Heart left ventricle (tissue), 16 donors: ENCODE measurements around the gene PPTC7. TPM values are rescaled to one million over a fixed set of nuclear protein-coding genes. Genes with fewer than 3 reads are reported as not detected.

Experiments used
- ATAC-seq, 4 donors: fragments of 200-7000 bp; cut with Tn5 transposase; one replicate each; pipeline ENCODE4 v1.9.1; 2020 to 2022; ENCODE audit warnings: moderate library complexity in 4 of 4, mild to moderate bottlenecking in 3 of 4, moderate number of reproducible peaks in 1 of 4
- DNase-seq, 5 donors: peaks; one replicate each; pipeline ENCODE4 v3.0.0-alpha.2; 2020
- H3K27ac ChIP-seq, 12 donors: fragments of 200-600 bp; sonication (generic) in 4 of 12; one replicate each; pipeline versions ENCODE4 v1.5.0 to v1.8.0; 2016 to 2022; ENCODE audit warnings: mild to moderate bottlenecking in 2 of 12
- H3K27me3 ChIP-seq, 9 donors: fragments of 200-600 bp; sonication (generic) in 2 of 9; one replicate each; pipeline versions ENCODE4 v1.5.1 to v1.8.0; 2016 to 2022; ENCODE audit warnings: mild to moderate bottlenecking in 3 of 9
- H3K36me3 ChIP-seq, 9 donors: fragments of 200-600 bp; sonication (generic) in 2 of 9; one replicate each; pipeline versions ENCODE4 v1.5.0 to v1.8.0; 2018 to 2022; ENCODE audit warnings: mild to moderate bottlenecking in 2 of 9
- H3K4me1 ChIP-seq, 12 donors: fragments of 200-600 bp; sonication (generic) in 4 of 12; one replicate each; pipeline versions ENCODE4 v1.5.0 to v1.8.0; 2016 to 2022; ENCODE audit warnings: mild to moderate bottlenecking in 3 of 12
- H3K4me3 ChIP-seq, 12 donors: fragments of 200-600 bp; sonication (generic) in 4 of 12; one replicate each; pipeline versions ENCODE4 v1.5.0 to v1.8.0; 2017 to 2022; ENCODE audit warnings: mild to moderate bottlenecking in 9 of 12, moderate library complexity in 4 of 12
- H3K9me3 ChIP-seq, 12 donors: fragments of 200-600 bp; sonication (generic) in 4 of 12; one replicate each; pipeline versions ENCODE4 v1.5.0 to v1.8.0; 2016 to 2022; ENCODE audit warnings: mild to moderate bottlenecking in 1 of 12
- CTCF ChIP-seq, 12 donors: fragments of 200-600 bp; sonication (generic) in 4 of 12; IDR thresholded peaks; one replicate each; pipeline versions ENCODE4 v1.5.0 to v1.8.0; 2018 to 2022; ENCODE audit warnings: antibody characterized with exemption in 12 of 12, mild to moderate bottlenecking in 5 of 12
- POLR2A ChIP-seq, 2 donors: fragments of 450-650 bp; IDR thresholded peaks; one replicate each; pipeline ENCODE4 v1.6.1; 2017; ENCODE audit warnings: antibody characterized with exemption in 2 of 2, mild to moderate bottlenecking in 2 of 2, moderate library complexity in 2 of 2
- WGBS, 4 donors: extraction: QIAGEN DNeasy Blood & Tissue Kit in 2 of 4; methylation state at CpG; one replicate each; pipeline versions ENCODE4 v1.1.5 to v1.1.7; 2013 to 2018; 5-methylcytosine and 5-hydroxymethylcytosine counted together
- intact Hi-C, 10 donors: fragments of 100-400 bp; cut with DNase I; formaldehyde crosslinking; loops; one replicate each; pipeline versions ENCODE4 v1.11.1 to v1.14.2; 2022
- polyA plus RNA-seq, 2 donors: library from polyadenylated mRNA; stranded (reverse); fragments of 200-250 nt; gene quantifications; one replicate each; pipeline ENCODE4 v1.2.3, GENCODE V29; 2013
- total RNA-seq, 9 donors: library from RNA; depleted of rRNA in 2 of 9; stranded (reverse); fragments of >200 nt in 2 of 9; fragmentation: NEBNext Ultra II Directional in 3 of 9; extraction: Animal tissue kit (Norgen Biotek cat#: 25700) in 3 of 9; gene quantifications; one replicate each; pipeline versions ENCODE4 v1.1.0 to v1.2.4, GENCODE V29; 2016 to 2023
- donor health status: ischemic (EF 13 %, LVEDD 7.1; RV severe dilation, severe dysfunction).
- donor health status: healthy with polysubstance abuse.
- donor health status: DM: no; HTN: yes; CAD: no.
- donor health status: DM: no; HTN: no; CAD: no.
- donor health status: ischemic (EF 25% LVEDD 6.9; RV normal size, moderate dysfunction).
- donor health status: ischemic (EF 25% LVEDD 5.7; RV mildly dilated, moderate dysfunction).
- donor health status: healthy.
- donor health status: DM: yes; HTN: yes; CAD: no.
- donor health status: ischemic (EF 35%, LVEDD 5.7; RV mildly dilated, moderate dysfunction).
- donor health status: nonischemic (EF 11% LVEDD 7.7; RV severe dilation, severe dysfunction).
- donor health status: DM: yes; HTN: yes; CAD: no.
- donor health status: PGD.
- donor health status: ischemic (EF 29% LVEDD 5.4; RV normal size, mild dysfunction).
- donor health status: nonischemic (EF 23%, LVEDD 6.1; RV moderate dilation, normal function).

Gene PPTC7
- total and polyA plus RNA-seq, 11 donors: 26.6 to 113 (median 65.0) TPM

GRCh38 chr12:110613771-110614684 is 30.9 kb upstream of the PPTC7 start, which contains the start of gene TCTN1:
TSS of gene TCTN1 (plus strand) at chr12:110614129. CDS start at chr12:110614183, 54 bp downstream.
- peak within 1 kb of the TSS in 11 of 12 donors; percentile 47 to 82 (median 67) for H3K27ac ChIP-seq
- intact Hi-C loops: loop anchor here in 7 of 10 donors (1.0 to 10.0 kb wide), 8 partner anchors 78 to 273 kb away; no protein-coding TSS in a partner anchor

GRCh38 chr12:110613071-110613770 is 30.1 kb upstream of the PPTC7 start:
- 72 to 75% (median 74%) methylated on average over 23 of the region's 23 CpGs for WGBS, 4 donors
- H3K9me3 ChIP-seq: no peaks in the 10 kb centered on the region
- peaks cover 0 to 8% (median 0%) of the 10 kb centered on the region in 9 donors for H3K36me3 ChIP-seq
- ATAC-seq (peak in 2 of 4 donors; percentile 1 to 12), DNase-seq (peak in 2 of 5 donors; percentile 8 to 24)
- intact Hi-C loops: loop anchor here in 7 of 10 donors (2.0 to 10.0 kb wide), 7 partner anchors 79 to 274 kb away; no protein-coding TSS in a partner anchor
- H3K27me3 ChIP-seq: no peaks in the 10 kb centered on the region
- H3K4me1 ChIP-seq: peaks cover 0 to 15% (median 7%) of the 10 kb centered on the region in 12 donors
- peak overlapping the region; percentile 24 to 93 (median 65) for H3K4me3 ChIP-seq
- TF ChIP-seq CTCF (IDR thresholded peaks at IDR 0.05): no peak
- TF ChIP-seq POLR2A (IDR thresholded peaks at IDR 0.05): no peak
- H3K27ac ChIP-seq: peak overlapping the region in 11 of 12 donors; percentile 31 to 82 (median 67)

More at GRCh38 chr12:110613771-110614684, 30.9 kb upstream of the PPTC7 start, which contains the start of gene TCTN1:
- peaks cover 0 to 15% (median 7%) of the 10 kb centered on the region in 12 donors for H3K4me1 ChIP-seq
- no peaks in the 10 kb centered on the region for H3K27me3 ChIP-seq
- peaks cover 0 to 8% (median 0%) of the 10 kb centered on the region in 9 donors for H3K36me3 ChIP-seq
- peak in 1 of 2 donors; percentile 69 for TF ChIP-seq POLR2A (IDR thresholded peaks at IDR 0.05)
- TF ChIP-seq CTCF (IDR thresholded peaks at IDR 0.05): peak in 4 of 12 donors; percentile 10 to 28 (median 21)
- no peaks in the 10 kb centered on the region for H3K9me3 ChIP-seq
- DNase-seq (peak; percentile 97 to 99 (median 98)), ATAC-seq (peak; percentile 98 to 100 (median 100))
- 2 to 4% (median 3%) methylated on average over 36 to 60 of the region's 60 CpGs for WGBS, 4 donors
- peak within 1 kb of the TSS; percentile 24 to 93 (median 65) for H3K4me3 ChIP-seq

- Histone ChIP-seq H3K36me3 (no peaks in the 10 kb centered on the region), H3K4me3 (peak overlapping the region in 2 of 12 donors; percentile 6 to 47), H3K4me1 (peaks cover 0 to 11% (median 0%) of the 10 kb centered on the region in 12 donors), H3K27me3 (no peaks in the 10 kb centered on the region), H3K27ac (peak overlapping the region in 4 of 12 donors; percentile 28 to 91 (median 40)), H3K9me3 (no peaks in the 10 kb centered on the region)
- WGBS, 4 donors: 92 to 96% (median 95%) methylated on average over 8 of the region's 8 CpGs
- no peak for TF ChIP-seq CTCF (IDR thresholded peaks at IDR 0.05)
- no peak for TF ChIP-seq POLR2A (IDR thresholded peaks at IDR 0.05)
- DNase-seq: no peak
- intact Hi-C loops: loop anchor here in 3 of 10 donors (5.0 to 10.0 kb wide), 3 partner anchors 139 to 511 kb away; partner anchors contain the start of genes FAM216A (in 1 of the 3) and GPN3 (in 1 of the 3)
- no peak for ATAC-seq
These were observed 23.1 kb upstream of the PPTC7 start for GRCh38 chr12:110606253-110606611.
